H9 (cell line): ENCODE measurements around the gene RALGAPB. TPM values are rescaled to one million over a fixed set of nuclear protein-coding genes. Genes with fewer than 3 reads are reported as not detected.

Experiments used
- DNase-seq: peaks from one replicate; pipeline ENCODE4 v3.0.0-alpha.2; 2017
- H2AFZ ChIP-seq: one replicate; pipeline ENCODE4 v1.6.1; 2013; ENCODE audit warnings: mild to moderate bottlenecking, low read length, control low read depth, moderate library complexity
- H2AK5ac ChIP-seq: 2 replicates; pipeline ENCODE4 v1.6.1; 2013; ENCODE audit warnings: low read length, control low read depth, mixed read lengths; ENCODE audit not compliant: insufficient read length
- H2BK120ac ChIP-seq: one replicate; pipeline ENCODE4 v1.6.1; 2013; ENCODE audit warnings: low read depth, mild to moderate bottlenecking, low read length, control low read depth, inconsistent platforms; ENCODE audit not compliant: poor library complexity, severe bottlenecking
- H2BK12ac ChIP-seq: 2 replicates; pipeline ENCODE4 v1.6.1; 2013; ENCODE audit warnings: low read length, control low read depth, mixed read lengths, low read depth; ENCODE audit not compliant: insufficient read length
- H2BK15ac ChIP-seq: 2 replicates; pipeline ENCODE4 v1.6.1; 2013; ENCODE audit warnings: low read depth, low read length, control low read depth
- H2BK20ac ChIP-seq: one replicate; pipeline ENCODE4 v1.6.1; 2013; ENCODE audit warnings: low read depth, mild to moderate bottlenecking, low read length, control low read depth, inconsistent platforms; ENCODE audit not compliant: poor library complexity, severe bottlenecking
- H2BK5ac ChIP-seq: 2 replicates; pipeline ENCODE4 v1.6.1; 2013; ENCODE audit warnings: low read length, control low read depth, mixed read lengths; ENCODE audit not compliant: insufficient read length
- H3K14ac ChIP-seq: 2 replicates; pipeline ENCODE4 v1.6.1; 2013; ENCODE audit warnings: low read length, control low read depth; ENCODE audit not compliant: insufficient read depth
- H3K18ac ChIP-seq: 2 replicates; pipeline ENCODE4 v1.6.1; 2013; ENCODE audit warnings: low read depth, mild to moderate bottlenecking, mixed read lengths, low read length, control low read depth; ENCODE audit not compliant: insufficient read length
- H3K23ac ChIP-seq: 2 replicates; pipeline ENCODE4 v1.6.1; 2013; ENCODE audit warnings: low read length, control low read depth, mixed read lengths, low read depth; ENCODE audit not compliant: insufficient read length
- H3K23me2 ChIP-seq: 2 replicates; pipeline ENCODE4 v1.6.1; 2013; ENCODE audit warnings: low read depth, mild to moderate bottlenecking, mixed read lengths, low read length, control low read depth; ENCODE audit not compliant: insufficient read length, poor library complexity, severe bottlenecking
- H3K27ac ChIP-seq: 2 replicates; pipeline ENCODE4 v1.5.1; 2013; ENCODE audit warnings: low read length, control low read depth, mixed read lengths, low read depth; ENCODE audit not compliant: insufficient read length
- H3K27me3 ChIP-seq: 2 replicates; pipeline ENCODE4 v1.6.1; 2013; ENCODE audit warnings: low read length, control low read depth, inconsistent platforms; ENCODE audit not compliant: insufficient read depth
- H3K4ac ChIP-seq: 2 replicates; pipeline ENCODE4 v1.6.1; 2013; ENCODE audit warnings: low read depth, mild to moderate bottlenecking, control low read depth, inconsistent platforms, low read length, moderate library complexity
- H3K4me1 ChIP-seq: 2 replicates; pipeline ENCODE4 v1.6.1; 2013; ENCODE audit warnings: low read length, control low read depth, inconsistent platforms; ENCODE audit not compliant: insufficient read depth
- H3K4me2 ChIP-seq: 2 replicates; pipeline ENCODE4 v1.6.1; 2013; ENCODE audit warnings: low read length, control low read depth, mixed read lengths; ENCODE audit not compliant: insufficient read length, insufficient read depth
- H3K56ac ChIP-seq: 2 replicates; pipeline ENCODE4 v1.6.1; 2013; ENCODE audit warnings: low read depth, mild to moderate bottlenecking, mixed read lengths, low read length, control low read depth; ENCODE audit not compliant: insufficient read length
- H3K79me1 ChIP-seq: 2 replicates; pipeline ENCODE4 v1.6.1; 2013; ENCODE audit warnings: low read depth, mild to moderate bottlenecking, moderate library complexity, low read length, control low read depth, inconsistent platforms; ENCODE audit not compliant: insufficient read depth, poor library complexity, severe bottlenecking
- H3K79me2 ChIP-seq: 2 replicates; pipeline ENCODE4 v1.6.1; 2013; ENCODE audit warnings: low read length, control low read depth, inconsistent platforms; ENCODE audit not compliant: insufficient read depth
- H3K9ac ChIP-seq: 2 replicates; pipeline ENCODE4 v1.6.1; 2013; ENCODE audit warnings: low read length, control low read depth, mixed read lengths; ENCODE audit not compliant: insufficient read length; ENCODE audit errors: extremely low read depth
- H3K9me3 ChIP-seq: one replicate; pipeline ENCODE4 v1.6.1; 2013; ENCODE audit warnings: low read depth, low read length, inconsistent platforms; ENCODE audit not compliant: control insufficient read depth
- H3T11ph ChIP-seq: one replicate; pipeline ENCODE4 v1.6.1; 2013; ENCODE audit warnings: mild to moderate bottlenecking, low read length, control low read depth, inconsistent platforms
- H4K20me1 ChIP-seq: one replicate; pipeline ENCODE4 v1.6.1; 2013; ENCODE audit not compliant: control insufficient read depth, insufficient read length, insufficient read depth
- H4K5ac ChIP-seq: 2 replicates; pipeline ENCODE4 v1.6.1; 2013; ENCODE audit warnings: low read depth, mild to moderate bottlenecking, mixed read lengths, low read length, control low read depth; ENCODE audit not compliant: insufficient read length
- H4K8ac ChIP-seq: replicated peaks from 2 replicates; pipeline ENCODE4 v1.6.1; 2013; ENCODE audit warnings: low read length, control low read depth, mixed read lengths, low read depth; ENCODE audit not compliant: insufficient read length
- H4K91ac ChIP-seq: 2 replicates; pipeline ENCODE4 v1.6.1; 2013; ENCODE audit warnings: low read depth, mild to moderate bottlenecking, moderate library complexity, mixed read lengths, low read length, control low read depth; ENCODE audit not compliant: insufficient read length
- H3K27ac Mint-ChIP-seq, 3 experiments: 2 replicates in 2 of 3; 3 replicates in 1 of 3; pipeline ENCODE4 v1.8.0; 2020 to 2021; ENCODE audit warnings: mixed read lengths in 3 of 3, mild to moderate bottlenecking in 1 of 3, moderate library complexity in 1 of 3
- H3K27me3 Mint-ChIP-seq: 2 replicates; pipeline ENCODE4 v1.8.0; 2021; ENCODE audit warnings: low read depth, mild to moderate bottlenecking, moderate library complexity, mixed read lengths
- H3K36me3 Mint-ChIP-seq, 3 experiments: 2 replicates in 2 of 3; 3 replicates in 1 of 3; pipeline ENCODE4 v1.8.0; 2020 to 2021; ENCODE audit warnings: low read depth in 3 of 3, mixed read lengths in 3 of 3; ENCODE audit not compliant: insufficient read depth in 1 of 3
- H3K4me1 Mint-ChIP-seq, 2 experiments: 2 replicates each; pipeline ENCODE4 v1.8.0; 2020; ENCODE audit warnings: mixed read lengths in 2 of 2
- H3K4me3 Mint-ChIP-seq, 2 experiments: 2 replicates in 1 of 2; 3 replicates in 1 of 2; pipeline ENCODE4 v1.8.0; 2020 to 2021; ENCODE audit warnings: mild to moderate bottlenecking in 2 of 2, mixed read lengths in 2 of 2, moderate library complexity in 1 of 2
- H3K9me3 Mint-ChIP-seq, 2 experiments: 2 replicates in 1 of 2; 3 replicates in 1 of 2; pipeline ENCODE4 v1.8.0; 2020; ENCODE audit warnings: mild to moderate bottlenecking in 2 of 2, mixed read lengths in 2 of 2, moderate library complexity in 1 of 2
- WGBS: extraction: QIAGEN DNeasy Blood & Tissue Kit; methylation state at CpG from one replicate; pipeline ENCODE4 v1.1.7; 2013; ENCODE audit warnings: missing lambda C conversion rate, low lambda C conversion rate, mixed read lengths; ENCODE audit not compliant: insufficient read length; ENCODE audit errors: extremely low coverage; 5-methylcytosine and 5-hydroxymethylcytosine counted together
- total RNA-seq: library from RNA; stranded (reverse); gene quantifications from 2 replicates; pipeline ENCODE4 v1.2.1, GENCODE V29; 2021
- TF ChIP-seq, protein P1 (sequence below): fragments of 200-600 bp; sonication (generic); conservative IDR thresholded peaks from 3 replicates; pipeline ENCODE4 v1.8.0; 2021; ENCODE audit warnings: antibody characterized with exemption, mild to moderate bottlenecking

RALGAPB gene
- total RNA-seq, 1 experiment from 2014 or later = 28.5 TPM

DNA sequence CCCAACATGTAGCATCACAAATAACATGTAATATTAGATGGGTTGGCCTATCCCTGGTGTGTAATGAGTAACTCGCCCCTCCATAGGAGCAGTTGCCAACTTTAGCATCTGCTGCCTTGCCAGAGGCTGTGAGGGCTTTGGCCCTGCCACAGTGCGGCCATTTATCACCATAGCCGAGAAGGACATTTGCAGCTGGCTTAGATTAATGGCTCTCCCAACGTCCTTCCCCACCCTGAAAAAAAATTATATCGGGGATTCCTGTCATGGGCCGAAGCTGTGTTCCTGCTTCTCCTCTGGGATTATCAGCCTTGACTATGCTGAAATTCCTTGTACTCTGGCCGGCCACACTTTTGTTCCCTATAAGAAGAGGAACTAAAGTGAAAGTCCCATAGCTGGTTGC lies 100.8 kb downstream of the RALGAPB start:
- H3K9ac ChIP-seq = no peak overlapping the region
- no peak overlapping the region for H3K56ac ChIP-seq
- no peak overlapping the region for H2BK12ac ChIP-seq
- no peak overlapping the region for H2AFZ ChIP-seq
- H4K8ac ChIP-seq = no peak overlapping the region
- Mint-ChIP-seq H3K4me1 (peaks cover 10 to 14% of the 10 kb centered on the region in 2 experiments), H3K36me3 (peaks cover 0 to 33% (median 31%) of the 10 kb centered on the region in 3 experiments; a peak in 5 of 7 replicates), H3K27me3 (no peaks in the 10 kb centered on the region), H3K27ac (no peak overlapping the region), H3K4me3 (no peak overlapping the region), H3K9me3 (no peaks in the 10 kb centered on the region)
- H3T11ph ChIP-seq = no peak overlapping the region
- H2BK20ac ChIP-seq = no peak overlapping the region
- H3K27me3 ChIP-seq = no peaks in the 10 kb centered on the region
- H3K14ac ChIP-seq = no peak overlapping the region
- TF ChIP-seq, protein P1, sequence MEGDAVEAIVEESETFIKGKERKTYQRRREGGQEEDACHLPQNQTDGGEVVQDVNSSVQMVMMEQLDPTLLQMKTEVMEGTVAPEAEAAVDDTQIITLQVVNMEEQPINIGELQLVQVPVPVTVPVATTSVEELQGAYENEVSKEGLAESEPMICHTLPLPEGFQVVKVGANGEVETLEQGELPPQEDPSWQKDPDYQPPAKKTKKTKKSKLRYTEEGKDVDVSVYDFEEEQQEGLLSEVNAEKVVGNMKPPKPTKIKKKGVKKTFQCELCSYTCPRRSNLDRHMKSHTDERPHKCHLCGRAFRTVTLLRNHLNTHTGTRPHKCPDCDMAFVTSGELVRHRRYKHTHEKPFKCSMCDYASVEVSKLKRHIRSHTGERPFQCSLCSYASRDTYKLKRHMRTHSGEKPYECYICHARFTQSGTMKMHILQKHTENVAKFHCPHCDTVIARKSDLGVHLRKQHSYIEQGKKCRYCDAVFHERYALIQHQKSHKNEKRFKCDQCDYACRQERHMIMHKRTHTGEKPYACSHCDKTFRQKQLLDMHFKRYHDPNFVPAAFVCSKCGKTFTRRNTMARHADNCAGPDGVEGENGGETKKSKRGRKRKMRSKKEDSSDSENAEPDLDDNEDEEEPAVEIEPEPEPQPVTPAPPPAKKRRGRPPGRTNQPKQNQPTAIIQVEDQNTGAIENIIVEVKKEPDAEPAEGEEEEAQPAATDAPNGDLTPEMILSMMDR = no peak
- no peak overlapping the region for H3K18ac ChIP-seq
- H2BK15ac ChIP-seq = no peak overlapping the region
- H4K5ac ChIP-seq = no peak overlapping the region
- no peak overlapping the region for H4K91ac ChIP-seq
- DNase-seq = no peak
- H3K9me3 ChIP-seq = no peaks in the 10 kb centered on the region
- H3K4me1 ChIP-seq = no peaks in the 10 kb centered on the region
- H3K4me2 ChIP-seq = no peak overlapping the region
- no peak overlapping the region for H2BK120ac ChIP-seq
- no peak overlapping the region for H3K27ac ChIP-seq
- H3K79me2 ChIP-seq = no peaks in the 10 kb centered on the region
- WGBS = no CpG with 5 or more reads among the region's 7 CpGs
- H4K20me1 ChIP-seq = no peaks in the 10 kb centered on the region
- H3K23ac ChIP-seq = no peak overlapping the region
- no peak overlapping the region for H3K4ac ChIP-seq
- H3K23me2 ChIP-seq = no peaks in the 10 kb centered on the region
- no peaks in the 10 kb centered on the region for H3K79me1 ChIP-seq
- H2AK5ac ChIP-seq = no peak overlapping the region
- H2BK5ac ChIP-seq = no peak overlapping the region
